ENCODE data around the gene LCA5L. TPM values are rescaled to one million over a fixed set of nuclear protein-coding genes. Genes with fewer than 3 reads are reported as not detected.

The LCA5L gene
- total RNA-seq, 1 donor, result 2.2 TPM

DNA sequence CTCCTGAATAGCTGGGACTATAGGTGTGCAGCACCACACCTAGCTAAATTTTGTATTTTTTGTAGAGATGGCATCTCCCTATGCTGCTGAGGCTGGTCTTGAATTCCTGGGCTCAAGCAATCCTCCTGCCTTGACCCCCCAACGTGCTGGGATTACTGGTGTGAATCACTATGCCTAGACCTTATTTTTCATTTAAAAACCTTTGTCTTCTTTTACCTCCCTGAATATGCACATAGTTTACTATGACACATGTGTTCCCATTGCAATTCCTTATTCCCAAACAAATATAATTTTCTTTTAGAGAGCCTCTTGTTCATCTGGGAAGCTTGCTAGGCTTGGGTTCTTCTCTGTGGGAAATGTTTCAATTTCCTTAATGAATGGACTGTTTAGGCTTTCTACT, 23.0 kb upstream of the LCA5L start:
- no peak overlapping the region for H2AFZ ChIP-seq (ENCODE audit: low read length)
- H3K4me1 ChIP-seq (ENCODE audit: insufficient read depth, low read length), result no peaks in the 10 kb centered on the region
- H3K27me3 ChIP-seq (ENCODE audit: insufficient read depth, low read length), result no peaks in the 10 kb centered on the region
- no peak overlapping the region for H3K27ac ChIP-seq (ENCODE audit: low read depth, low read length)
- no peaks in the 10 kb centered on the region for H3K9me3 ChIP-seq (ENCODE audit: low read depth, low read length)
- no peak overlapping the region for H3K4me3 ChIP-seq (ENCODE audit: insufficient read depth, low read length)
- no peak for DNase-seq (ENCODE audit: insufficient read length, low spot score, missing footprints)
- no peak overlapping the region for H3K4me2 ChIP-seq (ENCODE audit: insufficient read depth, low read length)
- TF ChIP-seq, protein P1, sequence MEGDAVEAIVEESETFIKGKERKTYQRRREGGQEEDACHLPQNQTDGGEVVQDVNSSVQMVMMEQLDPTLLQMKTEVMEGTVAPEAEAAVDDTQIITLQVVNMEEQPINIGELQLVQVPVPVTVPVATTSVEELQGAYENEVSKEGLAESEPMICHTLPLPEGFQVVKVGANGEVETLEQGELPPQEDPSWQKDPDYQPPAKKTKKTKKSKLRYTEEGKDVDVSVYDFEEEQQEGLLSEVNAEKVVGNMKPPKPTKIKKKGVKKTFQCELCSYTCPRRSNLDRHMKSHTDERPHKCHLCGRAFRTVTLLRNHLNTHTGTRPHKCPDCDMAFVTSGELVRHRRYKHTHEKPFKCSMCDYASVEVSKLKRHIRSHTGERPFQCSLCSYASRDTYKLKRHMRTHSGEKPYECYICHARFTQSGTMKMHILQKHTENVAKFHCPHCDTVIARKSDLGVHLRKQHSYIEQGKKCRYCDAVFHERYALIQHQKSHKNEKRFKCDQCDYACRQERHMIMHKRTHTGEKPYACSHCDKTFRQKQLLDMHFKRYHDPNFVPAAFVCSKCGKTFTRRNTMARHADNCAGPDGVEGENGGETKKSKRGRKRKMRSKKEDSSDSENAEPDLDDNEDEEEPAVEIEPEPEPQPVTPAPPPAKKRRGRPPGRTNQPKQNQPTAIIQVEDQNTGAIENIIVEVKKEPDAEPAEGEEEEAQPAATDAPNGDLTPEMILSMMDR (IDR thresholded peaks at IDR 0.05; ENCODE audit: extremely low read depth, low read depth, low read length), result no peak
- H4K20me1 ChIP-seq (ENCODE audit: insufficient read depth, low read length), result no peaks in the 10 kb centered on the region
- H3K36me3 ChIP-seq (ENCODE audit: insufficient read depth, low read length), result no peaks in the 10 kb centered on the region
- H3K79me2 ChIP-seq (ENCODE audit: insufficient read depth, low read length), result no peaks in the 10 kb centered on the region

- Histone ChIP-seq H3K9me3 (ENCODE audit: low read depth, low read length) (no peaks in the 10 kb centered on the region), H3K4me3 (ENCODE audit: insufficient read depth, low read length) (no peak overlapping the region), H3K4me2 (ENCODE audit: insufficient read depth, low read length) (no peak overlapping the region), H3K36me3 (ENCODE audit: insufficient read depth, low read length) (no peaks in the 10 kb centered on the region), H3K27me3 (ENCODE audit: insufficient read depth, low read length) (no peaks in the 10 kb centered on the region), H2AFZ (ENCODE audit: low read length) (no peak overlapping the region), H3K4me1 (ENCODE audit: insufficient read depth, low read length) (no peaks in the 10 kb centered on the region), H4K20me1 (ENCODE audit: insufficient read depth, low read length) (no peaks in the 10 kb centered on the region), H3K79me2 (ENCODE audit: insufficient read depth, low read length) (no peaks in the 10 kb centered on the region), H3K27ac (ENCODE audit: low read depth, low read length) (no peak overlapping the region)
- TF ChIP-seq, protein P1 (IDR thresholded peaks at IDR 0.05; ENCODE audit: extremely low read depth, low read depth, low read length), result no peak
- DNase-seq (ENCODE audit: insufficient read length, low spot score, missing footprints), result no peak
Measured at GRCh38 chr21:39467746-39468145, 22.2 kb upstream of the LCA5L start.

GRCh38 chr21:39466584-39466983, 21.0 kb upstream of the LCA5L start:
- no peaks in the 10 kb centered on the region for H3K79me2 ChIP-seq (ENCODE audit: insufficient read depth, low read length)
- H3K4me3 ChIP-seq (ENCODE audit: insufficient read depth, low read length), result no peak overlapping the region
- TF ChIP-seq, protein P1 (IDR thresholded peaks at IDR 0.05; ENCODE audit: extremely low read depth, low read depth, low read length), result no peak
- H3K4me2 ChIP-seq (ENCODE audit: insufficient read depth, low read length), result no peak overlapping the region
- H3K9me3 ChIP-seq (ENCODE audit: low read depth, low read length), result no peaks in the 10 kb centered on the region
- no peak overlapping the region for H2AFZ ChIP-seq (ENCODE audit: low read length)
- DNase-seq (ENCODE audit: insufficient read length, low spot score, missing footprints), result no peak
- no peaks in the 10 kb centered on the region for H3K27me3 ChIP-seq (ENCODE audit: insufficient read depth, low read length)
- H4K20me1 ChIP-seq (ENCODE audit: insufficient read depth, low read length), result no peaks in the 10 kb centered on the region
- no peak overlapping the region for H3K27ac ChIP-seq (ENCODE audit: low read depth, low read length)
- H3K36me3 ChIP-seq (ENCODE audit: insufficient read depth, low read length), result no peaks in the 10 kb centered on the region
- H3K4me1 ChIP-seq (ENCODE audit: insufficient read depth, low read length), result no peaks in the 10 kb centered on the region

GRCh38 chr21:39463308-39463707, 17.7 kb upstream of the LCA5L start:
- Histone ChIP-seq H3K9me3 (ENCODE audit: low read depth, low read length) (no peaks in the 10 kb centered on the region), H3K4me3 (ENCODE audit: insufficient read depth, low read length) (no peak overlapping the region), H3K27ac (ENCODE audit: low read depth, low read length) (no peak overlapping the region), H3K4me2 (ENCODE audit: insufficient read depth, low read length) (no peak overlapping the region), H3K27me3 (ENCODE audit: insufficient read depth, low read length) (no peaks in the 10 kb centered on the region), H3K36me3 (ENCODE audit: insufficient read depth, low read length) (no peaks in the 10 kb centered on the region), H3K79me2 (ENCODE audit: insufficient read depth, low read length) (no peaks in the 10 kb centered on the region), H4K20me1 (ENCODE audit: insufficient read depth, low read length) (no peaks in the 10 kb centered on the region), H3K4me1 (ENCODE audit: insufficient read depth, low read length) (no peaks in the 10 kb centered on the region), H2AFZ (ENCODE audit: low read length) (no peak overlapping the region)
- TF ChIP-seq, protein P1 (IDR thresholded peaks at IDR 0.05; ENCODE audit: extremely low read depth, low read depth, low read length), result no peak
- no peak for DNase-seq (ENCODE audit: insufficient read length, low spot score, missing footprints)

Measured in osteoblast (primary cell).